ENCODE data around the gene SMPD3.

DNA sequence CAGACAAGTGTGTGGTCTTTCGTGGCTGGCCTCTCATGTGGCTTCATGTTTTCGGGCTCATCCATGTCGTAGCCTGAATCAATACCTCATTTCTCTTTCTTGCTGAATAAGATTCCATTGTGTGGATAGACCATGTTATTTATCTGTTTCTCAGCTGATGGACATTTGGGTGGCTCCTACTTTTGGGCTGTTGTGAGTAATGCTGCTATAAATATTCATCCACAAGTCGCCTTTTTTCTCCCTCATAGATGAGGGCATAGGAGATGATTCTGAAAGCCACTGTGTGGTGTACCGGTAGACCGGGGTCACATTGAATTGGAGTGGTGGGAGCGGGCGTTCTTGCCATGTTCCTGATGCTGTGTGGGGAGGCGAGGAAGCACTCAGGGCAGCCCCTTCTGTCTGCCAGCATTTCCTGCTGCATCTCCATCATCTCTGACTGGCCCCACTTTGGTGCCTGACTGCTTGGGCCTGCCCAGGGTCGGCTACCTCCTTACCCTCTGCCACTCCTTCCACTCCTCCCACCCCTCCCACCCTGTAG, 97.4 kb downstream of the SMPD3 start:
- TF ChIP-seq, protein P1, sequence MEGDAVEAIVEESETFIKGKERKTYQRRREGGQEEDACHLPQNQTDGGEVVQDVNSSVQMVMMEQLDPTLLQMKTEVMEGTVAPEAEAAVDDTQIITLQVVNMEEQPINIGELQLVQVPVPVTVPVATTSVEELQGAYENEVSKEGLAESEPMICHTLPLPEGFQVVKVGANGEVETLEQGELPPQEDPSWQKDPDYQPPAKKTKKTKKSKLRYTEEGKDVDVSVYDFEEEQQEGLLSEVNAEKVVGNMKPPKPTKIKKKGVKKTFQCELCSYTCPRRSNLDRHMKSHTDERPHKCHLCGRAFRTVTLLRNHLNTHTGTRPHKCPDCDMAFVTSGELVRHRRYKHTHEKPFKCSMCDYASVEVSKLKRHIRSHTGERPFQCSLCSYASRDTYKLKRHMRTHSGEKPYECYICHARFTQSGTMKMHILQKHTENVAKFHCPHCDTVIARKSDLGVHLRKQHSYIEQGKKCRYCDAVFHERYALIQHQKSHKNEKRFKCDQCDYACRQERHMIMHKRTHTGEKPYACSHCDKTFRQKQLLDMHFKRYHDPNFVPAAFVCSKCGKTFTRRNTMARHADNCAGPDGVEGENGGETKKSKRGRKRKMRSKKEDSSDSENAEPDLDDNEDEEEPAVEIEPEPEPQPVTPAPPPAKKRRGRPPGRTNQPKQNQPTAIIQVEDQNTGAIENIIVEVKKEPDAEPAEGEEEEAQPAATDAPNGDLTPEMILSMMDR (IDR thresholded peaks at IDR 0.05), result no peak
- no peak for TF ChIP-seq POLR2A (IDR thresholded peaks at IDR 0.05)
